Measurements from ENCODE around the gene PHF3. TPM values are rescaled to one million over a fixed set of nuclear protein-coding genes. Genes with fewer than 3 reads are reported as not detected.

Gene PHF3
- 46.7 and 50.6 TPM in 2 replicates for total RNA-seq (ENCODE audit: low replicate concordance)
- long read RNA-seq, full-length matches to known transcripts = 2 of 186 reads
- long read RNA-seq, partial matches to known transcripts = 161 of 186 reads
- long read RNA-seq, other reads (novel, unspliced or antisense) = 23 of 186 reads

- H3K36me3 Mint-ChIP-seq = no peaks in the 10 kb centered on the region
- H3K4me3 Mint-ChIP-seq = peak within 1 kb of the TSS; percentile 100
- peaks cover 32% of the 10 kb centered on the region for H3K4me1 Mint-ChIP-seq (ENCODE audit: unreplicated experiment)
- peak; percentile 93 for DNase-seq (ENCODE audit: extremely low spot score, unreplicated experiment)
- peak within 1 kb of the TSS; percentile 96 for H3K27ac Mint-ChIP-seq
- no peaks in the 10 kb centered on the region for H3K9me3 Mint-ChIP-seq
- no peaks in the 10 kb centered on the region for H3K27me3 Mint-ChIP-seq
- TF ChIP-seq CTCF (conservative IDR thresholded peaks at IDR 0.05) = peak; percentile 39
Observed at GRCh38 chr6:63635588-63636517, at the start of gene PHF3. Gene PHF3, plus strand, starts transcription at chr6:63635802. Its CDS starts 10,750 bp downstream, at chr6:63646552.

GRCh38 chr6:63589952-63590411 lies 45.6 kb upstream of the PHF3 start:
- H3K4me1 Mint-ChIP-seq (ENCODE audit: unreplicated experiment) = no peaks in the 10 kb centered on the region
- no peaks in the 10 kb centered on the region for H3K27me3 Mint-ChIP-seq
- H3K36me3 Mint-ChIP-seq = no peaks in the 10 kb centered on the region
- TF ChIP-seq CTCF (conservative IDR thresholded peaks at IDR 0.05) = no peak
- no peak overlapping the region for H3K4me3 Mint-ChIP-seq
- no peaks in the 10 kb centered on the region for H3K9me3 Mint-ChIP-seq
- H3K27ac Mint-ChIP-seq = no peak overlapping the region
- DNase-seq (ENCODE audit: extremely low spot score, unreplicated experiment) = no peak

- TF ChIP-seq CTCF (conservative IDR thresholded peaks at IDR 0.05) = no peak
- no peak for DNase-seq (ENCODE audit: extremely low spot score, unreplicated experiment)
- H3K4me1 Mint-ChIP-seq (ENCODE audit: unreplicated experiment) = peaks cover 2% of the 10 kb centered on the region
- H3K36me3 Mint-ChIP-seq = no peaks in the 10 kb centered on the region
- no peaks in the 10 kb centered on the region for H3K27me3 Mint-ChIP-seq
- no peak overlapping the region for H3K4me3 Mint-ChIP-seq
- H3K9me3 Mint-ChIP-seq = no peaks in the 10 kb centered on the region
- no peak overlapping the region for H3K27ac Mint-ChIP-seq
Observed at GRCh38 chr6:63592886-63593285, 42.7 kb upstream of the PHF3 start.

GRCh38 chr6:63597141-63598048 lies 38.2 kb upstream of the PHF3 start:
- no peak for TF ChIP-seq CTCF (conservative IDR thresholded peaks at IDR 0.05)
- Mint-ChIP-seq H3K9me3 (no peaks in the 10 kb centered on the region), H3K4me3 (peak overlapping the region; percentile 99), H3K36me3 (no peaks in the 10 kb centered on the region), H3K27me3 (no peaks in the 10 kb centered on the region), H3K27ac (peak overlapping the region; percentile 91), H3K4me1 (ENCODE audit: unreplicated experiment) (peaks cover 7% of the 10 kb centered on the region)
- DNase-seq (ENCODE audit: extremely low spot score, unreplicated experiment) = no peak
